Mammary epithelial cell (primary cell): Measurements from ENCODE around the gene XPO5.

Experiments used
- EZH2 ChIP-seq: IDR thresholded peaks from 2 replicates; pipeline ENCODE4 v1.6.1; 2012; ENCODE audit warnings: low read length, inconsistent platforms, borderline replicate concordance
- TF ChIP-seq, protein P1 (sequence below), 2 donors: IDR thresholded peaks in 1 of 2; conservative IDR thresholded peaks in 1 of 2; 2 replicates each; pipeline ENCODE4 v1.5.1; 2011 to 2012; ENCODE audit warnings: inconsistent platforms in 2 of 2, low read length in 2 of 2, mild to moderate bottlenecking in 2 of 2, control low read depth in 1 of 2, low read depth in 1 of 2; ENCODE audit not compliant: insufficient read depth in 1 of 2; ENCODE audit errors: extremely low read depth in 1 of 2

DNA sequence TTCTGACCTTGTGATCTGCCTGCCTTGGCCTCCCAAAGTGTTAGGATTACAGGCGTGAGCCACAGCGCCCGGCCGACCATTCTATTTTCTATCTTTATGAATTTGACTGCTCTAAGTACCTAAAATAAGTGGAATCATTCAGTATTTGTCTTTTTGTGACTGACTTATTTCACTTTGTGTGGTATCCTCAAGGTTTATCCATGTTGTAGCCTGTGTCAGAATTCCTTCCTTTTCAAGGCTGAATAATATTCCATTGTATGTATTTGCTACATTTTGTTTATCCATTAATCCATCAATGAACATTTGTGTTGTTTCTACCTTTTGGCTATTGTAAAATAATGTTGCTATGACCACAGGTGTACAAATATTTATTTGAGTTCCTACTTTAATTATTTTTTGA, 103.3 kb downstream of the XPO5 start:
- TF ChIP-seq, protein P1, sequence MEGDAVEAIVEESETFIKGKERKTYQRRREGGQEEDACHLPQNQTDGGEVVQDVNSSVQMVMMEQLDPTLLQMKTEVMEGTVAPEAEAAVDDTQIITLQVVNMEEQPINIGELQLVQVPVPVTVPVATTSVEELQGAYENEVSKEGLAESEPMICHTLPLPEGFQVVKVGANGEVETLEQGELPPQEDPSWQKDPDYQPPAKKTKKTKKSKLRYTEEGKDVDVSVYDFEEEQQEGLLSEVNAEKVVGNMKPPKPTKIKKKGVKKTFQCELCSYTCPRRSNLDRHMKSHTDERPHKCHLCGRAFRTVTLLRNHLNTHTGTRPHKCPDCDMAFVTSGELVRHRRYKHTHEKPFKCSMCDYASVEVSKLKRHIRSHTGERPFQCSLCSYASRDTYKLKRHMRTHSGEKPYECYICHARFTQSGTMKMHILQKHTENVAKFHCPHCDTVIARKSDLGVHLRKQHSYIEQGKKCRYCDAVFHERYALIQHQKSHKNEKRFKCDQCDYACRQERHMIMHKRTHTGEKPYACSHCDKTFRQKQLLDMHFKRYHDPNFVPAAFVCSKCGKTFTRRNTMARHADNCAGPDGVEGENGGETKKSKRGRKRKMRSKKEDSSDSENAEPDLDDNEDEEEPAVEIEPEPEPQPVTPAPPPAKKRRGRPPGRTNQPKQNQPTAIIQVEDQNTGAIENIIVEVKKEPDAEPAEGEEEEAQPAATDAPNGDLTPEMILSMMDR (conservative IDR thresholded peaks at IDR 0.05 in 1 of 2, IDR thresholded peaks at IDR 0.05 in 1 of 2; ENCODE audit: extremely low read depth in 1 of 2, insufficient read depth in 1 of 2, low read depth in 1 of 2, low read length in 2 of 2), result no peak
- no peak for TF ChIP-seq EZH2
